Measurements from ENCODE around the gene EHMT1. TPM values are rescaled to one million over a fixed set of nuclear protein-coding genes. Genes with fewer than 3 reads are reported as not detected.
A peak's percentile ranks its signal among the peaks of the same experiment; 100 is the strongest.

The EHMT1 gene
- total RNA-seq, 1 donor from 2014 or later: 162 TPM

DNA sequence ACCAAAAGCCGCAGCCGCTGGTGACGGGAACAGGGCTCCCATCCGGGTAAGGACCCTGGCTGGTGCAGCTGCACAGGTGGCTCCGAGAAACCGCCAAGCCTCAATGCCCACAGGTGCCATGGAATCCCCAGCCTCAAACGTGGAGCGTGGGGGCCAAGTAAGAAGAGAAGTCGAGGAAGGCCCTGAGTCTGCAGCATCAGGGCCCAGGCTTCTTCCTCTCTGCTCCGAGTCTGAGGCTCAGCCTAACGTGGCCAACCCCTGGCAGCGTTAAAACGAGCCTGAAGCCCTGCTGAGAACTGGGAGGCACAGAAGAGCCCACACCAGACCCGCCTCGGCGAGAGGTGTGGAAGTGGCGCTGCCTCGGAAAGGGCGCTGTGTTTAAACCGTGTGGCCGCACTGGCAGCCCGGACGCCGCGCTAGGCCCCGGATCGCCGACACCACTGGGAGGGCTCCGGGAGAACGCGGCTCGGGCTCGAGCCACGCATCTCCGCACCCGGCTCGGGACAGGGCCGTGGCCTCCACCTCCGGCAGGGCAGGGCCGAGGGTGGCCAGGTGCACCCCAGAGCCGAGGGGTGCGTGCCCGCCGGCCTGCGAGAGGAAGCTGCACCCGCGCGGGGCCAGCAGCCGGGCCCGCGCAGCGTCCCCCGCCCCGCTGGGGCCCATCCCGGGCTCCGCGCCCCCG lies 29.2 kb upstream of the EHMT1 start:
- peaks cover 7% of the 10 kb centered on the region for H3K9me3 Mint-ChIP-seq (ENCODE audit: unreplicated experiment)
- H3K36me3 Mint-ChIP-seq (ENCODE audit: unreplicated experiment): no peaks in the 10 kb centered on the region
- H3K27ac Mint-ChIP-seq (ENCODE audit: unreplicated experiment): no peak overlapping the region

DNA sequence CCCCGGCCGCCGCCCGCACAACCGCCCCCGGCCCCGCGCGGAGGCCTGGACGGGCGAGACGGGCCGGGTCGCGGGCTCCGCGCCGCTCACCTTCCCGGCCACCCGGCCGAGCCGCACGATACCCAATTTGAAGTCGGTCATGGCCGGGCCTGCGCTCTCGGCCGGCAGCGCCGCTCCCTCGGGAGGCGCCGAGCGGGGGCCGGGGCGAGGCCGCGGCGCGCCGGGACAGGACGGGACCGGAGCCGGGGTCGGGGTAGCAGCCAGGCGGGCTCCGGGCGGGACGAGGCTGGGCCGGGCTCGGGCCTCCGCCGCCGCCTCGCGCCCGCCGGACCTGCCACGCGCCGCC lies 28.7 kb upstream of the EHMT1 start:
- Mint-ChIP-seq H3K4me1 (ENCODE audit: low read depth, unreplicated experiment) (peaks cover 3% of the 10 kb centered on the region), H3K4me3 (ENCODE audit: unreplicated experiment) (no peak overlapping the region), H3K36me3 (ENCODE audit: unreplicated experiment) (no peaks in the 10 kb centered on the region), H3K9me3 (ENCODE audit: unreplicated experiment) (peaks cover 7% of the 10 kb centered on the region), H3K27me3 (ENCODE audit: unreplicated experiment) (peaks cover 1% of the 10 kb centered on the region), H3K27ac (ENCODE audit: unreplicated experiment) (no peak overlapping the region)
- no peak for TF ChIP-seq CTCF (IDR thresholded peaks at IDR 0.05; ENCODE audit: partially characterized antibody, unreplicated experiment)
- no peak for DNase-seq

More for the DNA sequence above, 29.2 kb upstream of the EHMT1 start:
- no peak for TF ChIP-seq CTCF (IDR thresholded peaks at IDR 0.05; ENCODE audit: partially characterized antibody, unreplicated experiment)
- peak; percentile 49 for DNase-seq
- Mint-ChIP-seq H3K4me1 (ENCODE audit: low read depth, unreplicated experiment) (peaks cover 3% of the 10 kb centered on the region), H3K27me3 (ENCODE audit: unreplicated experiment) (peaks cover 1% of the 10 kb centered on the region), H3K4me3 (ENCODE audit: unreplicated experiment) (peak overlapping the region; percentile 87)

DNA sequence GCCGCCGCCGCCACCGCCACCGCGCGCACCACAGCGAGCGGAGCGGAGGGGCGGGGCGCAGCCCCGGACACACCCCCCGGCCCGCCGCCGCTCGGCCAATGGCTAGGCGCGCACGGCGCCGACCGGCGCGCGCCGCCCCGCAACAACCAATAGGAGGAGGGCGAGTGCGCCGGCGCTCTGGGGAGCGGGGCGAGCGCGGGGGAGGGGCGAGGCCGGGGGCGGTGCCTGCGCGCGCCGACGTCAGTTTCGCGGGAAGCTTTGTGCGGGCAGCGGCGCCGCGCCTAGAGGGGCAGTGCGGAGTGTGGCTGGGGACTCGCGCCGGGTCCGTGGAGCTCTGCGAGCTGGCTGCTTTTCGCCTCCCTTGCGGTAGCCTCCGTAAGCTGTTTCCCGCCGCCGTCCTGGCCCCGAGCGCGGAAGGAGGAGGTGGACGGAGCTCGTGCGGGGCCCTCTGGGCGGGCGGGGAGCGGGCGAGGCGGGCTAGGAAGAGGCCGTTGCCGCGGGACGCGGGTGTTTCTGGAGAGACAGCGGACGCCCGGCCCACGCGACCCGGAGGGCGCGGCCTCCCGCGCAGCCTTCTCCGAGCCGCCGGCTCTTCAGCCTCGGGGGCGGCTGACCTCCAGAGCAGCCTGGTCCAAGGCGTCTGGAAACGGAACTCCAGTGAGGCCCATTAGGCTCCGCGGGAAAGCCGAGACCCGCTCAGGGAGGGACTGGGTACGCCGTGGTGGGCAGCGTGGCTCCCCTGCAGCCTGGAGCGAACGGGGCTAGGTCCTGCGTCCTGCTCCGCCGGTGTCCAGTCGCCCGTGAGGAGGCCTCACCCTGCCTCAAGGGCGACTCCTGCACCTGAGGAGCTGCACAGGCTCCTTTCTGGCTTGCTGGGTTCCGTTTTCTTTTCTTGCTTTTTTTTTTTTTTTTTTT lies 28.1 kb upstream of the EHMT1 start, which contains the start of gene ZMYND19:
TSS of gene ZMYND19 (minus strand) at position 44 of the 915 bp plus-strand sequence. CDS start 249 bp downstream, outside the sequence.
- TF ChIP-seq CTCF (IDR thresholded peaks at IDR 0.05; ENCODE audit: partially characterized antibody, unreplicated experiment): no peak
- Mint-ChIP-seq H3K27me3 (ENCODE audit: unreplicated experiment) (peaks cover 1% of the 10 kb centered on the region), H3K4me1 (ENCODE audit: low read depth, unreplicated experiment) (peaks cover 3% of the 10 kb centered on the region), H3K27ac (ENCODE audit: unreplicated experiment) (peak within 1 kb of the TSS; percentile 92), H3K36me3 (ENCODE audit: unreplicated experiment) (no peaks in the 10 kb centered on the region), H3K4me3 (ENCODE audit: unreplicated experiment) (peak within 1 kb of the TSS; percentile 98), H3K9me3 (ENCODE audit: unreplicated experiment) (peaks cover 7% of the 10 kb centered on the region)
- peak; percentile 93 for DNase-seq

DNA sequence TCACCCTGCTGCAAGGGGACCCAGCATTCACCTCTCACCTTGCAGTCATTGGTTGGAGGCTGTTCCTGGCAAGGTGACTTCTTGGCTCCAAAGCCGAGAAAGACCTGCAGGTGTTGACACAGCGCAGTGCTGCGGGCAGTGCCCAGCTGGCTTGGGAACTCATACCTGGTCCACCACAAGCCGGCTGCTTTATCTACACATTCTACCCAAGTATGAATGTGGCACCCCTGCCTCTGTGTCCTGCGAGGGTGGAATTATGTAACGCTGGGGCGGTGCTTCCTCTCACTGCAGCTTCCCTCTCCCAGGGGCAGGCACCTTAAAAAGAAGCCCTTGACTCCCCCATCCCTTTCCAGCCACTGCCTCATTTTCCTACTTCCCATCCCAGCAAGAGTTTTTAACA lies 26.0 kb upstream of the EHMT1 start:
- Mint-ChIP-seq H3K36me3 (ENCODE audit: unreplicated experiment) (no peaks in the 10 kb centered on the region), H3K27me3 (ENCODE audit: unreplicated experiment) (peaks cover 1% of the 10 kb centered on the region), H3K9me3 (ENCODE audit: unreplicated experiment) (peaks cover 5% of the 10 kb centered on the region), H3K4me3 (ENCODE audit: unreplicated experiment) (peak overlapping the region; percentile 14), H3K27ac (ENCODE audit: unreplicated experiment) (no peak overlapping the region), H3K4me1 (ENCODE audit: low read depth, unreplicated experiment) (peaks cover 3% of the 10 kb centered on the region)
- TF ChIP-seq CTCF (IDR thresholded peaks at IDR 0.05; ENCODE audit: partially characterized antibody, unreplicated experiment): no peak
- DNase-seq: no peak
